A673 (cell line): ENCODE data around the gene CAPN5.

Experiments
- EZH2 ChIP-seq: fragments of 200-600 bp; sonication (generic); IDR thresholded peaks from 2 replicates; pipeline ENCODE4 v1.6.1; 2017; ENCODE audit warnings: borderline replicate concordance, low read depth, mild to moderate bottlenecking, mixed read lengths, antibody characterized with exemption, low read length; ENCODE audit not compliant: poor library complexity, severe bottlenecking
- TF ChIP-seq, protein P1 (sequence below): fragments of 300-800, 200-600 bp; sonication (generic); conservative IDR thresholded peaks from 2 replicates; pipeline ENCODE4 v1.5.1; 2017; ENCODE audit warnings: low read depth, mild to moderate bottlenecking, antibody characterized with exemption, low read length, moderate library complexity, mixed read lengths

- TF ChIP-seq, protein P1, sequence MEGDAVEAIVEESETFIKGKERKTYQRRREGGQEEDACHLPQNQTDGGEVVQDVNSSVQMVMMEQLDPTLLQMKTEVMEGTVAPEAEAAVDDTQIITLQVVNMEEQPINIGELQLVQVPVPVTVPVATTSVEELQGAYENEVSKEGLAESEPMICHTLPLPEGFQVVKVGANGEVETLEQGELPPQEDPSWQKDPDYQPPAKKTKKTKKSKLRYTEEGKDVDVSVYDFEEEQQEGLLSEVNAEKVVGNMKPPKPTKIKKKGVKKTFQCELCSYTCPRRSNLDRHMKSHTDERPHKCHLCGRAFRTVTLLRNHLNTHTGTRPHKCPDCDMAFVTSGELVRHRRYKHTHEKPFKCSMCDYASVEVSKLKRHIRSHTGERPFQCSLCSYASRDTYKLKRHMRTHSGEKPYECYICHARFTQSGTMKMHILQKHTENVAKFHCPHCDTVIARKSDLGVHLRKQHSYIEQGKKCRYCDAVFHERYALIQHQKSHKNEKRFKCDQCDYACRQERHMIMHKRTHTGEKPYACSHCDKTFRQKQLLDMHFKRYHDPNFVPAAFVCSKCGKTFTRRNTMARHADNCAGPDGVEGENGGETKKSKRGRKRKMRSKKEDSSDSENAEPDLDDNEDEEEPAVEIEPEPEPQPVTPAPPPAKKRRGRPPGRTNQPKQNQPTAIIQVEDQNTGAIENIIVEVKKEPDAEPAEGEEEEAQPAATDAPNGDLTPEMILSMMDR = no peak
- no peak for TF ChIP-seq EZH2
These were observed 60.1 kb downstream of the CAPN5 start for GRCh38 chr11:77126861-77127234.
